ACC112 (cell line): ENCODE results near the gene IKBKE.

ENCODE experiments used
- H2AFZ ChIP-seq: fragments of 200-600 bp; sonication (generic); one replicate; pipeline ENCODE4 v1.6.0; 2017; ENCODE audit warnings: antibody characterized with exemption, low read length; ENCODE audit not compliant: unreplicated experiment
- H3K27ac ChIP-seq: fragments of 200-600 bp; sonication (generic); 2 replicates; pipeline ENCODE4 v1.5.1; 2014; ENCODE audit warnings: low read depth, mild to moderate bottlenecking, antibody characterized with exemption, low read length, moderate library complexity
- H3K27me3 ChIP-seq: fragments of 200-600 bp; sonication (generic); 2 replicates; pipeline ENCODE4 v1.6.1; 2014; ENCODE audit warnings: mild to moderate bottlenecking, antibody characterized with exemption, low read length, moderate library complexity, mixed read lengths; ENCODE audit not compliant: insufficient read depth
- H3K36me3 ChIP-seq: fragments of 200-600 bp; sonication (generic); 2 replicates; pipeline ENCODE4 v1.6.1; 2016; ENCODE audit warnings: mild to moderate bottlenecking, antibody characterized with exemption, low read length, moderate library complexity, mixed read lengths; ENCODE audit not compliant: insufficient read depth
- H3K4me1 ChIP-seq: fragments of 200-600 bp; sonication (generic); one replicate; pipeline ENCODE4 v1.6.1; 2016; ENCODE audit warnings: low read length, mixed read lengths; ENCODE audit not compliant: insufficient read depth, unreplicated experiment, control insufficient read depth
- H3K4me3 ChIP-seq: fragments of 200-600 bp; sonication (generic); 2 replicates; pipeline ENCODE4 v1.5.1; 2014; ENCODE audit warnings: mild to moderate bottlenecking, low read depth, low read length
- H3K79me2 ChIP-seq: fragments of 200-600 bp; sonication (generic); one replicate; pipeline ENCODE4 v1.6.0; 2016; ENCODE audit warnings: low read length; ENCODE audit not compliant: control insufficient read depth, unreplicated experiment, insufficient read depth

The IKBKE gene

GRCh38 chr1:206484901-206485300 lies 14.6 kb downstream of the IKBKE start:
- no peak overlapping the region for H2AFZ ChIP-seq
- no peaks in the 10 kb centered on the region for H3K27me3 ChIP-seq
- H3K27ac ChIP-seq: no peak overlapping the region
- no peaks in the 10 kb centered on the region for H3K79me2 ChIP-seq
- H3K4me1 ChIP-seq: peaks cover 14% of the 10 kb centered on the region
- no peak overlapping the region for H3K4me3 ChIP-seq
- H3K36me3 ChIP-seq: peaks cover 12% of the 10 kb centered on the region; the same call in 1 of the 2 replicates

- Histone ChIP-seq H3K27me3 (no peaks in the 10 kb centered on the region), H3K36me3 (peaks cover 20% of the 10 kb centered on the region), H3K27ac (no peak overlapping the region), H3K4me3 (no peak overlapping the region), H3K79me2 (no peaks in the 10 kb centered on the region), H3K4me1 (no peaks in the 10 kb centered on the region), H2AFZ (no peak overlapping the region)
Measured at GRCh38 chr1:206486995-206487788, 16.9 kb downstream of the IKBKE start.

GRCh38 chr1:206487970-206488369 lies 17.7 kb downstream of the IKBKE start:
- Histone ChIP-seq H3K36me3 (peaks cover 22% of the 10 kb centered on the region), H3K4me1 (no peaks in the 10 kb centered on the region), H3K79me2 (no peaks in the 10 kb centered on the region), H3K27ac (no peak overlapping the region), H3K4me3 (no peak overlapping the region), H2AFZ (no peak overlapping the region), H3K27me3 (no peaks in the 10 kb centered on the region)

GRCh38 chr1:206488466-206488865 lies 18.2 kb downstream of the IKBKE start:
- peaks cover 21% of the 10 kb centered on the region for H3K36me3 ChIP-seq
- no peaks in the 10 kb centered on the region for H3K79me2 ChIP-seq
- H3K4me3 ChIP-seq: no peak overlapping the region
- H2AFZ ChIP-seq: no peak overlapping the region
- no peaks in the 10 kb centered on the region for H3K4me1 ChIP-seq
- H3K27ac ChIP-seq: no peak overlapping the region
- H3K27me3 ChIP-seq: no peaks in the 10 kb centered on the region

GRCh38 chr1:206489980-206490770 lies 19.9 kb downstream of the IKBKE start:
- no peak overlapping the region for H2AFZ ChIP-seq
- no peak overlapping the region for H3K27ac ChIP-seq

GRCh38 chr1:206490771-206491405 lies 20.6 kb downstream of the IKBKE start:
- Histone ChIP-seq H3K27me3 (no peaks in the 10 kb centered on the region), H2AFZ (no peak overlapping the region), H3K4me1 (peaks cover 7% of the 10 kb centered on the region), H3K36me3 (peaks cover 19% of the 10 kb centered on the region), H3K79me2 (no peaks in the 10 kb centered on the region), H3K4me3 (no peak overlapping the region), H3K27ac (no peak overlapping the region)

More at GRCh38 chr1:206489980-206490770, 19.9 kb downstream of the IKBKE start:
- peaks cover 19% of the 10 kb centered on the region for H3K36me3 ChIP-seq
- H3K4me3 ChIP-seq: no peak overlapping the region
- no peaks in the 10 kb centered on the region for H3K27me3 ChIP-seq
- no peaks in the 10 kb centered on the region for H3K79me2 ChIP-seq
- no peaks in the 10 kb centered on the region for H3K4me1 ChIP-seq

- H3K27me3 ChIP-seq: no peaks in the 10 kb centered on the region
- no peak overlapping the region for H3K27ac ChIP-seq
- H3K36me3 ChIP-seq: peaks cover 19% of the 10 kb centered on the region
- no peak overlapping the region for H2AFZ ChIP-seq
- H3K4me3 ChIP-seq: no peak overlapping the region
- peaks cover 14% of the 10 kb centered on the region for H3K4me1 ChIP-seq
- H3K79me2 ChIP-seq: no peaks in the 10 kb centered on the region
Measured at GRCh38 chr1:206491616-206492015, 21.3 kb downstream of the IKBKE start.

GRCh38 chr1:206492589-206492988 lies 22.3 kb downstream of the IKBKE start:
- Histone ChIP-seq H3K79me2 (no peaks in the 10 kb centered on the region), H3K27ac (no peak overlapping the region), H3K36me3 (peaks cover 19% of the 10 kb centered on the region), H3K4me3 (no peak overlapping the region), H3K4me1 (peaks cover 18% of the 10 kb centered on the region), H2AFZ (no peak overlapping the region), H3K27me3 (no peaks in the 10 kb centered on the region)

GRCh38 chr1:206493279-206493678 lies 23.0 kb downstream of the IKBKE start:
- H3K27ac ChIP-seq: no peak overlapping the region
- no peak overlapping the region for H3K4me3 ChIP-seq
- H2AFZ ChIP-seq: no peak overlapping the region
- H3K27me3 ChIP-seq: no peaks in the 10 kb centered on the region
- no peaks in the 10 kb centered on the region for H3K79me2 ChIP-seq
- H3K36me3 ChIP-seq: peaks cover 19% of the 10 kb centered on the region
- H3K4me1 ChIP-seq: peaks cover 18% of the 10 kb centered on the region

GRCh38 chr1:206495011-206495461 lies 24.8 kb downstream of the IKBKE start:
- no peak overlapping the region for H3K27ac ChIP-seq
- H3K4me1 ChIP-seq: peaks cover 18% of the 10 kb centered on the region
- H3K36me3 ChIP-seq: peaks cover 19% of the 10 kb centered on the region
- H3K79me2 ChIP-seq: no peaks in the 10 kb centered on the region
- no peaks in the 10 kb centered on the region for H3K27me3 ChIP-seq
- no peak overlapping the region for H2AFZ ChIP-seq
- no peak overlapping the region for H3K4me3 ChIP-seq
